Natural killer cell treated with Interleukin-12 subunit alpha and Interleukin-12 subunit beta and Interleukin-15 and Interleukin-18, amount 100 ng/mL, for 72 hours (primary cell): ENCODE data around the gene CYBC1. TPM values are rescaled to one million over a fixed set of nuclear protein-coding genes. Genes with fewer than 3 reads are reported as not detected.
A peak's percentile ranks its signal among the peaks of the same experiment; 100 is the strongest.

Experiments used
- ATAC-seq, 2 donors: fragments of 150-1000 bp; cut with Tn5 transposase in 1 of 2; sonication (Bioruptor Pico), chemical (Tn5 transposase) in 1 of 2; 2 replicates each; pipeline ENCODE4 v1.10.0; 2021
- DNase-seq: peaks from one replicate; pipeline ENCODE4 v3.0.0; 2022; ENCODE audit warnings: low spot score
- H3K27ac Mint-ChIP-seq, 2 donors: 1 replicate in 1 of 2; 2 replicates in 1 of 2; pipeline ENCODE4 v1.8.0; 2022; ENCODE audit warnings: mixed read lengths in 2 of 2, mild to moderate bottlenecking in 1 of 2, moderate library complexity in 1 of 2
- H3K27me3 Mint-ChIP-seq, 2 donors: 1 replicate in 1 of 2; 2 replicates in 1 of 2; pipeline ENCODE4 v1.8.0; 2022; ENCODE audit warnings: mixed read lengths in 2 of 2
- H3K36me3 Mint-ChIP-seq: one replicate; pipeline ENCODE4 v1.8.0; 2022; ENCODE audit warnings: mixed read lengths
- H3K4me1 Mint-ChIP-seq, 2 donors: 1 replicate in 1 of 2; 2 replicates in 1 of 2; pipeline ENCODE4 v1.8.0; 2022; ENCODE audit warnings: low read depth in 2 of 2, mixed read lengths in 2 of 2, mild to moderate bottlenecking in 1 of 2
- H3K4me3 Mint-ChIP-seq: one replicate; pipeline ENCODE4 v1.8.0; 2022; ENCODE audit warnings: mixed read lengths
- H3K9me3 Mint-ChIP-seq: 2 replicates; pipeline ENCODE4 v1.8.0; 2022; ENCODE audit warnings: mixed read lengths
- total RNA-seq, 2 donors: library from RNA; stranded (reverse); gene quantifications; one replicate each; pipeline ENCODE4 v1.2.3, GENCODE V29; 2022

CYBC1 gene
- total RNA-seq, 2 donors from 2014 or later: 300 to 380 TPM

GRCh38 chr17:82489117-82489516 lies 38.6 kb upstream of the CYBC1 start:
- Mint-ChIP-seq H3K4me3 (no peak overlapping the region), H3K36me3 (peaks cover 14% of the 10 kb centered on the region), H3K9me3 (no peaks in the 10 kb centered on the region), H3K4me1 (peaks cover 13 to 28% of the 10 kb centered on the region in 2 donors), H3K27ac (no peak overlapping the region), H3K27me3 (no peaks in the 10 kb centered on the region)
- DNase-seq (no peak), ATAC-seq (no peak)

DNA sequence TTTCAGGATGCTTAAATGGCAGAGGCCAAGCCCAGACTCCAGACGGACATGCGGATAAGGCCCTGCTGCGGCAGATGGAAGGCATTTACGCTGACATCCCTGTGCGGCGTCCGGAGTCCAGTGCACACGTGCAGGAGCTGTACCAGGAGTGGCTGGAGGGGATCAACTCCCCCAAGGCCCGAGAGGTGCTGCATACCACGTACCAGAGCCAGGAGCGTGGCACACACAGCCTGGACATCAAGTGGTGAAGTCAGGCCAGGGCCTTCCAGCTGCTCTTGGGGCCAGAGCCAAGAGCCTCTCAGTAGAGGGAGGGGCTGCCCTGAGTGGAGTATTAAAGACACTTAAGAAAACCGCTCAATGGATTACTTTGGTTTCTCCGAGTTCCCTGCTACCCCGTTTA lies 37.4 kb upstream of the CYBC1 start:
- H3K27ac Mint-ChIP-seq: no peak overlapping the region
- no peaks in the 10 kb centered on the region for H3K9me3 Mint-ChIP-seq
- DNase-seq: no peak
- peaks cover 10 to 24% of the 10 kb centered on the region in 2 donors for H3K4me1 Mint-ChIP-seq
- no peak overlapping the region for H3K4me3 Mint-ChIP-seq
- H3K36me3 Mint-ChIP-seq: peaks cover 14% of the 10 kb centered on the region
- no peak for ATAC-seq
- H3K27me3 Mint-ChIP-seq: no peaks in the 10 kb centered on the region

DNA sequence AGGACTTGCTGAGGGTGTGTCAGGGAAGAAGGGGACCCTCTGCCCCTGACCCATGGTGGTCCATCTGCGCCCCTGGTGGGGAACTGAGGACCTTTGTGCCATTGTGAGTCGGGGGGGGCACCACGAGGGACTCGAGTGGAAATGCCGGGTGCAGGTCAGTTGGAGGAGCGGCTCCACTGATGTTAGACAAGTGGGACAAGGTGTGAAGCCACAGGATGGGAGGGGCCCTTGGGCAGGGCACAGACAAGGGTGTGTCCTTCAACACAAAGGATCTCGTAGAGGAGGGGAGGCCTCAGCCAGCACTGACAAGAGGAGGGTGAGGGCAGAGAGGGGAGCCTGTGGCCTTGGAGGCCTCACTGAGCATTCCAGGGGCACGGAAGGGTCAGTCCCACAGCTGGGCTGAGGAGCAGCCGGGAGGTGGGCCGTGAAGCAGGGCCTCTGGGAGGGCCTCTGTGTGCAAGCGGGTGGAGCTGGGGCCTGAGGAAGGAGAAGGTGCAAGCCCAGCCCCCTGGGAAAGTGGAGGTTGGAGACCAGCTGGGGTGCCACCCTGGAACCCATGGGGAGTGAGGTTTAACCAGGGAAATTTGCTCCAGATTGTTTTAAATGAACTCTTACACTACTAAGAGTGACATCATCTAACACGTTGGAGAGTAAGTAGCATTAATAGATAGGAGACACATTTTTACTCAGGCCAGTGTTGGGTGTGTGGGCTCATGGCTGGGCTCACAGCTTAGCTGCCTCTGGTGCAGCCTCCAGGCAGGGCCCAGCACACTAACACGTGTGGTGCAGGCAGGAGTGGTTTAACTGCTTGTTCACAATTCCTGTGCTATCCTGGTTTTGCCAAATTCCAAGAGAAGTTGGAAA lies 35.9 kb upstream of the CYBC1 start:
- ATAC-seq (peak; percentile 20 to 48), DNase-seq (no peak)
- Mint-ChIP-seq H3K36me3 (peaks cover 14% of the 10 kb centered on the region), H3K27me3 (no peaks in the 10 kb centered on the region), H3K27ac (peak overlapping the region; percentile 10 to 77), H3K9me3 (no peaks in the 10 kb centered on the region), H3K4me3 (peak overlapping the region; percentile 34), H3K4me1 (peaks cover 10 to 24% of the 10 kb centered on the region in 2 donors)

DNA sequence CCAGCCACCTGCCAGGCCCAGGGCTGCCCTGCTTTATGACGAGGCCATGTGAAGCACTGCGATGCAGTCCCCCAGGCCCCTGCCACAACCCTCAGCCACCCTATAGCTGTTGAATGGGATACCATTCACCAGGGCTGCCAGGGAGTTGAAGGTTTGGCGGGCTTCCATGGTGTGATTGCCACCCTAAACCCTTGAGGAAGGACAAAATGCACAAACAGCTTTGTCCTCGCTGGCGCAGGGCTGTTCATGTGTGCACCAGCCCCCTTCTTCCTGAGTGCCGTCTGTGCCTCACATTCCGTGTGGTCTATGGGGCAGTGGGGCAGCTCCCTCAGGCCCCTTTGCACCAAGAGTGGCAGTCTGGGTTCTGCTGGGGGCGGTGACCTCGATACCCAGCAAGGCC lies 33.3 kb upstream of the CYBC1 start:
- Mint-ChIP-seq H3K27me3 (no peaks in the 10 kb centered on the region), H3K4me3 (no peak overlapping the region), H3K9me3 (no peaks in the 10 kb centered on the region), H3K4me1 (peaks cover 10 to 29% of the 10 kb centered on the region in 2 donors), H3K27ac (no peak overlapping the region), H3K36me3 (peaks cover 14% of the 10 kb centered on the region)
- ATAC-seq (no peak), DNase-seq (no peak)

DNA sequence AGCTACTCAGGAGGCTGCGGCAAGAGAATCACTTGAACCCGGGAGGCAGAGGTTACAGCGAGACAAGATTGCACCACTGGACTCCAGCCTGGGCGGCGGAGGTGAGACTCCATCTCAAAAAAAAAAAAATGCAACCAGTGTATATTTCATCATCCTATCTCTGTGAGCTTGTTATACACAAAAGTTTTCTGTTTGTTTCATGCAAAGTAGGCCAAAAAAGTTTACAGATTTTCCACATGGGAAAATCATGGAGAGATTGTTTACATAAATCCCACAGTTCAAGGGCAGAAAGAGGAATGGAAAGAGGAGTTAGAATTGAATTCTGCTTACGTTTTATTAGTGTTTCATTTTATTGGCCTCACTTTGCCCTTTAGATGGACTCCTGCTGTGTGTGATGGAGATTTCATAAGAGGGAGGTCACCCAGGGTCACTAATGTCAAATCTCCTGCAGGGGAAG lies 32.7 kb upstream of the CYBC1 start:
- Mint-ChIP-seq H3K9me3 (no peaks in the 10 kb centered on the region), H3K27ac (no peak overlapping the region), H3K4me3 (no peak overlapping the region), H3K27me3 (no peaks in the 10 kb centered on the region), H3K36me3 (peaks cover 14% of the 10 kb centered on the region), H3K4me1 (peaks cover 10 to 31% of the 10 kb centered on the region in 2 donors)
- no peak for ATAC-seq
- no peak for DNase-seq

- Mint-ChIP-seq H3K27ac (no peak overlapping the region), H3K9me3 (no peaks in the 10 kb centered on the region), H3K27me3 (no peaks in the 10 kb centered on the region), H3K4me1 (peaks cover 5 to 22% of the 10 kb centered on the region in 2 donors), H3K36me3 (peaks cover 12% of the 10 kb centered on the region), H3K4me3 (no peak overlapping the region)
- DNase-seq: no peak
- ATAC-seq: no peak
Measured at GRCh38 chr17:82480318-82480717, 29.8 kb upstream of the CYBC1 start.

- no peak overlapping the region for H3K4me3 Mint-ChIP-seq
- H3K27me3 Mint-ChIP-seq: no peaks in the 10 kb centered on the region
- H3K4me1 Mint-ChIP-seq: peaks cover 5 to 16% of the 10 kb centered on the region in 2 donors
- H3K27ac Mint-ChIP-seq: peak overlapping the region in 1 of 2 donors; percentile 66
- no peak for ATAC-seq
- no peaks in the 10 kb centered on the region for H3K9me3 Mint-ChIP-seq
- H3K36me3 Mint-ChIP-seq: peaks cover 4% of the 10 kb centered on the region
- DNase-seq: no peak
Measured at GRCh38 chr17:82479602-82480001, 29.1 kb upstream of the CYBC1 start.

DNA sequence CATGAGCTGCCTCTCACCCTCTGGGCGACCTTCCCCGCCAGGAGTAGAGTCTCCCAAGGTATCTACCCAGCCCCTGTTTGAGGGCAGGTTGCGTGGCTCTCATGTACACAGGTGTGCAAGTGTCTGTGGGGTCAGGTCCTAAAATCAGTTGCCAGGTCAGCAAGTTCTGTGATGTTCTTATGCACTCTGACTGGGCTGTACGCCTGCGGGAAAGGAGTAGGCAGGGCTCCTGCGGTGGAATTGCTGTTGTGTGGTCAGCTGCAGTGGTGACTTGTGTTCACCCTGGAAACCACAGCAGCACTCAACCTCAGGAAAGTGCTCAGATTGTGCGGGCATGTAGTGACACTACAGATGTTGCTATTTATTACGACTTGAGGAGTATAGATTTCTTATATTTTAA lies 27.4 kb upstream of the CYBC1 start:
- no peak for DNase-seq

DNA sequence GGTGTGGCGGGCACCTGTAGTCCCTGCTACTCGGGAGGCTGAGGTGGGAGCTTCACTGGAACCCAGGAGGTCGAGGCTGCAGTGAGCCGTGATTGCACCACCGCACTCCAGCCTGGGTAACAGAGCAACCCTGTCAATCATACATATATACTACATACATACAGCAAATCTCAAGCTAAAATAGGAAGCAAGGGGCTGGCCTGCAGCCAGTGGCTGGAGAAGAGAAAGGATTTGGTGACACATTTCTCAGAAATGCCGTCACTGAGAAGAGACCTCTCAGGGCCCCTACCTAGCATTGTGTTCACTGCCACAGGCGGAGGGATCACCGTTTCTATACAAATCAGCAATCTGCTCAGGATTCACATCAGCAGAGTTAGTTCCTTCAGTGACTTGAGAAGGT lies 24.9 kb upstream of the CYBC1 start:
- peaks cover 5 to 13% of the 10 kb centered on the region in 2 donors for H3K4me1 Mint-ChIP-seq
- peaks cover 14% of the 10 kb centered on the region for H3K36me3 Mint-ChIP-seq
- ATAC-seq (no peak), DNase-seq (no peak)
- no peak overlapping the region for H3K4me3 Mint-ChIP-seq
- H3K27me3 Mint-ChIP-seq: no peaks in the 10 kb centered on the region
- H3K9me3 Mint-ChIP-seq: no peaks in the 10 kb centered on the region
- no peak overlapping the region for H3K27ac Mint-ChIP-seq

More for the DNA sequence above, 27.4 kb upstream of the CYBC1 start:
- Mint-ChIP-seq H3K4me1 (peaks cover 5 to 13% of the 10 kb centered on the region in 2 donors), H3K36me3 (peaks cover 4% of the 10 kb centered on the region), H3K4me3 (no peak overlapping the region), H3K27me3 (no peaks in the 10 kb centered on the region), H3K9me3 (no peaks in the 10 kb centered on the region), H3K27ac (no peak overlapping the region)
- peak; percentile 43 to 46 for ATAC-seq

DNA sequence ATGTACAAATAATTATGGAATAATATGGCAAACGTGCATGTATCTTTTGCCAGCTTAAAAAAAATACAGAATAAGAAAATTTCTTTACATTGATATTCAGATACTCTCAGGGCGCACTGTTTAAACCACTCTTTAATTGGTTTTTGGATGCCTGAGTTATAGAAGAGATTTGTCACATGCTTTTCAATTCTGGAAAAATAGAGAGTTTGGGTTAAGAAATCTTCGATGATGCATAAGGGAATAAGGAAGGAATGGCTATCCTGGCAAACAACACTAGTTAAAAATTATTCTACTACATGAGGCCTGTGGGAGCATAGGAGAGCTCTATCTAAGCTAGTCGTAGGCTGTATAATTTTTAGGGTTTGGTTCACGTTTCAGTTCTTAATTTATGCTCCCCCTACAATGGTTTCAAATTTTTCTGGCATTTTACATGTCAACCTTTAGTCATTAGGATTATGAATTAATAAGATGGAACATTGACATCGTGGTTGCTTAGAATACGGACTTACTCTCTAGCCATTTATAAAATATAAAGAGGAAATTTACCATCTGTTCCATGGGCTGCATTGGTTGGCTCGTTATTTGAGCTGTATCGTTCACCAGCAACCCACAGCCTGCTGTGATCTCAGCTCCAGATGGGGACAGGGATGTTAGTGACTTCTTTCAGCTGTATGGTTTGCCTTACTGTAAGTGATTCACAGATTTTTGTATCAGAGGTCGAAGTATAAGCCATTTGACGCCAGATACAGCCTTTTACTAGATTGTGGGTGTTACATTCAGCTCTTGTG lies 23.9 kb upstream of the CYBC1 start:
- H3K27me3 Mint-ChIP-seq: no peaks in the 10 kb centered on the region
- H3K9me3 Mint-ChIP-seq: no peaks in the 10 kb centered on the region
- no peak overlapping the region for H3K27ac Mint-ChIP-seq
- DNase-seq (no peak), ATAC-seq (no peak)
- H3K4me3 Mint-ChIP-seq: no peak overlapping the region
- H3K36me3 Mint-ChIP-seq: peaks cover 20% of the 10 kb centered on the region
- peaks cover 5 to 15% of the 10 kb centered on the region in 2 donors for H3K4me1 Mint-ChIP-seq

DNA sequence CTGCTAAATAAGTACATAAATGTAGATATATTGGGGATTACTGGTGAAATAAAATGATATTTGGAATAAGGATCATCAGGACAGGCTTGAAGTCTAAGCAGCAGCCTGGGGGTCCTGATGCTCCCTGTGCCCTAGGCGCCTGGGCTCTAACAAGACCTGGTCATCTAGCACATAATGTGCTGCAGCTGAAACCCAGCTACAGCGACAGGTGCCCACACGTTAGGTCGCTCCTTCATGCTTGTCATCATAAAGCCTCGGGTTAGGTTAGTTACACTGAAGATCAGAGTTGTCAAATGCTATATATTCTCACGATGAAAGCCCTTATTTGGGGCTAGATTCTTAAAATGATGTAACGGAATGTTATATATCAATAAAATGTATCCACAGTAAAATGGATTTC lies 19.5 kb upstream of the CYBC1 start:
- no peak for DNase-seq
- H3K36me3 Mint-ChIP-seq: peaks cover 35% of the 10 kb centered on the region
- H3K9me3 Mint-ChIP-seq: no peaks in the 10 kb centered on the region
- no peak for ATAC-seq
- peaks cover 5 to 18% of the 10 kb centered on the region in 2 donors for H3K4me1 Mint-ChIP-seq
- H3K27ac Mint-ChIP-seq: no peak overlapping the region
- H3K4me3 Mint-ChIP-seq: no peak overlapping the region
- H3K27me3 Mint-ChIP-seq: no peaks in the 10 kb centered on the region

- ATAC-seq (no peak), DNase-seq (no peak)
- H3K4me1 Mint-ChIP-seq: peaks cover 5 to 28% of the 10 kb centered on the region in 2 donors
- peaks cover 44% of the 10 kb centered on the region for H3K36me3 Mint-ChIP-seq
- H3K27ac Mint-ChIP-seq: no peak overlapping the region
- H3K9me3 Mint-ChIP-seq: no peaks in the 10 kb centered on the region
- H3K4me3 Mint-ChIP-seq: no peak overlapping the region
- no peaks in the 10 kb centered on the region for H3K27me3 Mint-ChIP-seq
Measured at GRCh38 chr17:82468692-82469091, 18.1 kb upstream of the CYBC1 start.

DNA sequence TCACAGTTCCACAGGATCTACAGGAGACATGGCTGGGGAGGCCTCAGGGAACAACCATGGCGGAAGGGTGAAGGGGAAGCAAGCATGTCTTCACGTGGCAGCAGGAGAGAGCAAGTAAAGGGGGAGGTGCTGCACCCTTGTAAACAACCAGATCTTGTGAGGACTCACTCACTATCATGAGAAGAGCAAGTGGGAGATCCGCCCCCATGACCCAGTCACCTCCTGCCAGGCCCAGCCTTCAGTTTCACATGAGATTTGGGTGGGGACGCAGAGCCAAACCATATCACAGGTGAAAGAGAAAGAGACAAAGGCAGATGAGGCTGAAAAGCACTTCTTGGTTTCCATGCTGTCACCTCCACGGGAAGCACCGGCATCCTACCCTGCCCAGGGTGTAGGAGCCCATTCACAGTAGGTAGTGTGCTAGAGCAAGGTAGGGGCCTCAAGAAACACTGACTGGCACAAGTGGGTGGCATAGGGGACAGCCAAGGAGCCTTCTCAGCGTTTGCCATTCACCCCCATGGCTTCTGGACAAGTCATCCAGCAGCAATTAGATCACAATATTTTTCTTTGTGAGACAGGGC lies 14.6 kb upstream of the CYBC1 start:
- Mint-ChIP-seq H3K27ac (peak overlapping the region in 1 of 2 donors; percentile 56), H3K36me3 (peaks cover 32% of the 10 kb centered on the region), H3K4me3 (no peak overlapping the region), H3K4me1 (peaks cover 13 to 49% of the 10 kb centered on the region in 2 donors), H3K9me3 (no peaks in the 10 kb centered on the region), H3K27me3 (no peaks in the 10 kb centered on the region)
- ATAC-seq (no peak), DNase-seq (no peak)

DNA sequence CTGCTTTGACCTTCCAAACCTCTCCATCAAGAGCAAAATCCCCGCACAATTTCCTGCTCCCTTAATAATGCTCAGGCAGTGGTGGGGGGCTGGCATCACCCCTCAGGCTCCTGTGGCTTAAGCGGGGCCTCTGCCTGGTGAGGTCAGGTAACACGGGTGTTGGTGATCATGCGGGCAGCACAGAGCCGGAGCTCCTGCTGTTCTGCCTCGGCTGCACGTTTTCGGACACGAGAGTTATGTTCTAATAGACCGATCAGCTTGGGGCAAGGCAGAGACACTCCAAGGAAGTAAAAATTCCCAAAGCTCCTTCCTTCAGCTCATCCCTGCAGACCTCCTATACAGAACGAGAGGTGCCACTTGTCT lies 14.0 kb upstream of the CYBC1 start:
- Mint-ChIP-seq H3K27ac (peak overlapping the region in 1 of 2 donors; percentile 56), H3K27me3 (no peaks in the 10 kb centered on the region), H3K36me3 (peaks cover 29% of the 10 kb centered on the region), H3K9me3 (no peaks in the 10 kb centered on the region), H3K4me1 (peaks cover 18 to 47% of the 10 kb centered on the region in 2 donors), H3K4me3 (no peak overlapping the region)
- no peak for ATAC-seq
- no peak for DNase-seq
